RKO (cell line): ENCODE data around the gene MAPKBP1.
"Not testable (repeated sequence)": the region's sequence is repeated elsewhere in the genome, so short reads cannot be mapped to it uniquely, and the experiment has no call there.

ENCODE experiments used
- DNase-seq: peaks from one replicate; pipeline ENCODE4 v3.0.0-alpha.2; 2016; ENCODE audit warnings: low spot score

The MAPKBP1 gene, protein sequence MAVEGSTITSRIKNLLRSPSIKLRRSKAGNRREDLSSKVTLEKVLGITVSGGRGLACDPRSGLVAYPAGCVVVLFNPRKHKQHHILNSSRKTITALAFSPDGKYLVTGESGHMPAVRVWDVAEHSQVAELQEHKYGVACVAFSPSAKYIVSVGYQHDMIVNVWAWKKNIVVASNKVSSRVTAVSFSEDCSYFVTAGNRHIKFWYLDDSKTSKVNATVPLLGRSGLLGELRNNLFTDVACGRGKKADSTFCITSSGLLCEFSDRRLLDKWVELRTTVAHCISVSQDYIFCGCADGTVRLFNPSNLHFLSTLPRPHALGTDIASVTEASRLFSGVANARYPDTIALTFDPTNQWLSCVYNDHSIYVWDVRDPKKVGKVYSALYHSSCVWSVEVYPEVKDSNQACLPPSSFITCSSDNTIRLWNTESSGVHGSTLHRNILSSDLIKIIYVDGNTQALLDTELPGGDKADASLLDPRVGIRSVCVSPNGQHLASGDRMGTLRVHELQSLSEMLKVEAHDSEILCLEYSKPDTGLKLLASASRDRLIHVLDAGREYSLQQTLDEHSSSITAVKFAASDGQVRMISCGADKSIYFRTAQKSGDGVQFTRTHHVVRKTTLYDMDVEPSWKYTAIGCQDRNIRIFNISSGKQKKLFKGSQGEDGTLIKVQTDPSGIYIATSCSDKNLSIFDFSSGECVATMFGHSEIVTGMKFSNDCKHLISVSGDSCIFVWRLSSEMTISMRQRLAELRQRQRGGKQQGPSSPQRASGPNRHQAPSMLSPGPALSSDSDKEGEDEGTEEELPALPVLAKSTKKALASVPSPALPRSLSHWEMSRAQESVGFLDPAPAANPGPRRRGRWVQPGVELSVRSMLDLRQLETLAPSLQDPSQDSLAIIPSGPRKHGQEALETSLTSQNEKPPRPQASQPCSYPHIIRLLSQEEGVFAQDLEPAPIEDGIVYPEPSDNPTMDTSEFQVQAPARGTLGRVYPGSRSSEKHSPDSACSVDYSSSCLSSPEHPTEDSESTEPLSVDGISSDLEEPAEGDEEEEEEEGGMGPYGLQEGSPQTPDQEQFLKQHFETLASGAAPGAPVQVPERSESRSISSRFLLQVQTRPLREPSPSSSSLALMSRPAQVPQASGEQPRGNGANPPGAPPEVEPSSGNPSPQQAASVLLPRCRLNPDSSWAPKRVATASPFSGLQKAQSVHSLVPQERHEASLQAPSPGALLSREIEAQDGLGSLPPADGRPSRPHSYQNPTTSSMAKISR (N-terminal part only)

DNA sequence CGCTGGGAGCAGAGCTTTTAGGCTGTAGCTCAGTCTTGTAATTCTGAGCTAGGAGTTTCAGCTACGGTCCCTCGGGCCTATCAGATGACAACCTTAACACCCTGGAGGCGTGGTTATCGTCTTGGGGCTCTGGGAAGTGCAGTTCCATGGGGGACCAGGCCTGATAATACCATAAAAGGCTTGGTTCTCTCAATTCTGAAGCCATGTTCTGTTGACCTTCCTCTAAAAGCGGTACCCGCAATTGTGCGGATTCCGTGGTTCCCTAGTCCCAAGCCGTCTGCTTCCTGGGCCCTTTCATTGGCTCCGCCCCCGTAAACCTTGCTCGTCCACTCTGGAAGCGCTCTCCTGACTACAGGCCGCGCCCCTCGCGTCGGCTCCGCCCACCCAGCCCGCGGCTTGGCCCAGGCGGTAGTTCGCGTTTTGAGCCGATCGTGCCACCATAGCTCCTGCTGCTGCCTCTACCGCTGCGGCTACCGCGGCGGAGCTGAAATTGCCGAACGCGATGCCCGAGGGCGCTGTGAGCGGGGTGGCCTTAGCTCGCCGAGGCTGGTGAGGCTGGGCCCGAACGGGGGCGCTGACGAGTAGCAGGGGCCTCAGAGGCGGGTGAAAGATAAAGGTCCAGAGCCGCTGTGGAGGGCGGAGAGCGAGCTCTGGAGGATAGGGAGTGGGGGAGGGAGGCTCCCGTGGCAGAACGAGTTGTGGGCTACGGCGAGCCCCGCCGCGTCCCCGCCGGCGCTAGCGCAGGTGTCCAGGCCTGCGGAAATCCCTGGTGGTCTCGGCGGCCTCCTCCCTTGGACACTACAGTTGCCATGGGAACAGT is at the start of gene MAPKBP1:
MAPKBP1 (plus strand) TSS at position 423 of the 820 bp plus-strand sequence. CDS start 792 bp downstream, outside the sequence.
- peak; percentile 98 for DNase-seq

DNA sequence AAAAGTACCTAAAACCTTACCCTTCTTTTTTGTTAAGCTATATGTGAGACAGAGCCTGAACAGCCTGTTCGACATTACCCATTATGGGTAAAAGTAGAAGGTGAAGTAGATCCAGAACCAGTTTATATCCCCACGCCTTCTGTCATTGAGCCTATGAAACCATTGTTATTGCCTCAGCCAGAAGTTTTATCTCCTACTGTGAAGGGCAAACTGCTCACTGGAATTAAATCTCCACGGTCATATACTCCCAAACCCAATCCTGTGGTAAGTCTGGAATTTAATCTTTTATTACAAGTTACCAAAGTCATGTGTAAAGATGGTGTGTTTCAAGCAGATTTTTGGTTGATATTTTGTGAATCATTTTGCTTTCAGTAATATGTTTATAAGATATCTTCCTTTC is 47.1 kb upstream of the MAPKBP1 start:
- DNase-seq = no peak

DNA sequence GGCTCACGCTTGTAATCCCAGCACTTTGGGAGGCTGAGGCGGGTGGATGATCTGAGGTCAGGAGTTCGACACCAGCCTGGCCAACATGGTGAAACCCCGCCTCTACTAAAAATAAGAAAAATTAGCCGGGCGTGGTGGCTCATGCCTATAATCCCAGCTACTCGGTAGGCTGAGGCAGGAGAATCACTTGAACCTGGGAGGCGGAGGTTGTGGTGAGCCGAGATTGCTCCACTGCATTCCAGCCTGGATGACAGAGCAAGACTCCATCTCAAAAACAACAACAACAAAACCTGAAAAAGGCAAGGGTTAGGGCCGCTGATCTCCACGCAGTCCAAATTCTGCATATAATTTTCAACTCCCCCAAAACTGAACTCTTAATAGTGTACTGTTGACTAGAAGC is 46.2 kb upstream of the MAPKBP1 start:
- not testable (repeated sequence) for DNase-seq

DNA sequence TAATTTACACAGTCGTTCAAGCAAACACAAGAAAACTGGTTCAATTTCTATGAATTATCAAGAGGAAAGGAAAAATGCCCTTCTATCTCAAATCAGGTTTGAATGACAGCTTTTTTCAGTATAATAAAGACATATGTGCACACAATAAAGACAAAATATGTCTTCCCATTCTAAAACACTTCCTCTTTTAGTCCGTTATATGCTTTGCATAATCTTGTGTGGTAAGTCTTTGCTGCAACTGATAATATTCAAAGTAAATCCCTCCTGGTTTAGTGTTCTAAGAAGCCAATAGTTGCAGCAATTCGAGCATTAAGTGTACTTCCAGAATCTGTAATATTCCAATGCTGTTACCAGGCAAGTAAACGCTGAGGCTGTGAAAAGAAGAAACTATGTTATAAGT is 43.7 kb upstream of the MAPKBP1 start:
- DNase-seq = no peak

DNA sequence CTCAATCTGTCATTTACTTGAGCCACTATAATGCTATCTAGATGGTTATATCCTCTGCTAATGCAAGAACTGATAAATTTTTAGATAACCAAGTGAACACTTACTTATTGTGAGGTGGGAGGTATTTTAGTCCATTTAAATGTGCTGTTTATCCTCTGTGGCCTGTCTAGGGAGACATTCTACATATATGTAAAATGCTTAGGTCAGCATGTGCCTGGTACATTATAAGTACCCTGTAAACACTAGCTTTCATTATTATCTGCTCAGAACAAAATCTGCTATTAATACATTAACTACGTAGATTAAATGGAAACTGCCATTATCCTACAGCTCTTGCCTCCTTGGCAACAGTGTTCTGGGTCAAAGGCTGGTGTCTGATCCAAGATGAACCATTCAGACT is 41.8 kb upstream of the MAPKBP1 start:
- DNase-seq = no peak

GRCh38 chr15:41734079-41734478 is 40.2 kb upstream of the MAPKBP1 start:
- no peak for DNase-seq

DNA sequence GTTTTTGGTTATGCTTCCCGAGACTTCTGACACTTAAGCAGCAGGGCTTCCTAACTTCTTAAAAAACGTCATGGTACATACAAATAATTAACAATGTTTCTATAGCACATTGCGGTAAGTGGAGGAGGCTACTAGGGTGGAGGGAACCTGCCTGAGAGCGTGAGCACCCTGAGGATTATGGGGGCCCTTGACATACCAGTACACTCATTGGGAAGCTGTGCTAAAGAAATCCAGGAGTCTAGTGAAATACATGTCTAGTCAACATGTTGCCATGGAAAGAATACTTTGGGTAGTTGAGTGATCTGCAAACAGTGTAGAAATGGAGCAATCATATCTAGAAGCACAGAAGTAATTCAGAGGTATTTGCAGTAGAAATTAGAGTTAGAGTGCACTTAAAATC is 39.2 kb upstream of the MAPKBP1 start:
- DNase-seq = no peak

- DNase-seq = not testable (repeated sequence)
Observed at GRCh38 chr15:41735492-41735891, 38.8 kb upstream of the MAPKBP1 start.

GRCh38 chr15:41746802-41747201 is 27.5 kb upstream of the MAPKBP1 start:
- no peak for DNase-seq

GRCh38 chr15:41756198-41756597 is 18.1 kb upstream of the MAPKBP1 start:
- no peak for DNase-seq

DNA sequence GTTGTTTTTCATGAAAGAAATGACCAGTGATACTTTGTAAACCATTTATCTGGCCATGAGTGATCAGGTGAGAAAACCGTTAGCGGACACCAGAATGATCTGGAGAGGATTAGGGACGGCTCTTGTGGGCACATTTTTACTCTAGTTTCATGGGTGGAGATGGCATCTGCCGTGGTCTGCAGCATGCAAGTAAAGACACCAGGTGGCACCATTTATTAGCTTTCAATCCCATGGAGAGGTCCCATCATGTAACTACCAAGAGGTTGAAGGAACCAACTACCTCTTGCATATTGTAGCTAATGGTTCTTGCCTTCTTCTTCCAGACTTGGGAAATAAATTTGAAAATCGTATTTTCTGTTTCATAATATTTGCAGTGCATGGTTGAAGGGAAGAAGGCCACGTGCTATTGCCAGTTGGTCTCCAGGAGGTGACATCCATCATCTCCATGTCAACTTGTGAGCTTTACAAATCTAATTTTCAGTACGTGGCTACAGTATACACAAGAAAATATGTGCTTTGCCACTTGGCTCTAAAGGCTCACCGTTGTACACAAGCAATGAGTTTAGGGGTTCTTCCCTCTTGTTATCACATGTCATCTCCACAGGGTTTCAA is 1.5 kb upstream of the MAPKBP1 start:
- peak; percentile 80 for DNase-seq

GRCh38 chr15:41773332-41773728 is 954 bp upstream of the MAPKBP1 start:
- DNase-seq = no peak

- DNase-seq = no peak
Observed at GRCh38 chr15:41773729-41774061, 589 bp upstream of the MAPKBP1 start.

DNA sequence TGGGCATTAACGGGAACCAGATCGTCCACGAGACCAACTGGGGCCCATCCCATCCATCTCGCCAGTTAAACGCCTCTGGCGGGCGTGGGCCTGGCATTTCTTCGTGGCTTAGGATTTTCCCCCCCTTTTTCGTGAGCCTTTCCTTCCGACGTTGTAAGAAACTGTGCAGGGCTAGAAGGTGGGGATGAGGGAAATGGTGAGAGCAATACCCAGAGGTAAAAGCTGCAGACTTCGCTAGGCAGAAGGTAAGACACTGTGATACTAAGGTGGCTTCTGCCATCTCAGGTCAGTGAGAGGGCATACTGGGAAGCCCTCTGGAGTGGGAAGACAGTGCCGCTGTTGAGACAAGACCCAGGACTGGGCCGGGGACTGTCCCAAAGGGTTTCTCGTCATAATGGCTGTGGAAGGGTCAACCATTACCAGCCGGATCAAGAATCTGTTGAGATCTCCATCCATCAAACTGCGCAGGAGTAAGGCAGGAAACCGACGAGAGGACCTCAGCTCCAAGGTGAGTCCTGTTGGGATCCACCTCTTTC is 666 bp downstream of the MAPKBP1 start:
- DNase-seq = no peak

- DNase-seq = peak; percentile 41
Observed at GRCh38 chr15:41775651-41776050, 1.4 kb downstream of the MAPKBP1 start.

DNA sequence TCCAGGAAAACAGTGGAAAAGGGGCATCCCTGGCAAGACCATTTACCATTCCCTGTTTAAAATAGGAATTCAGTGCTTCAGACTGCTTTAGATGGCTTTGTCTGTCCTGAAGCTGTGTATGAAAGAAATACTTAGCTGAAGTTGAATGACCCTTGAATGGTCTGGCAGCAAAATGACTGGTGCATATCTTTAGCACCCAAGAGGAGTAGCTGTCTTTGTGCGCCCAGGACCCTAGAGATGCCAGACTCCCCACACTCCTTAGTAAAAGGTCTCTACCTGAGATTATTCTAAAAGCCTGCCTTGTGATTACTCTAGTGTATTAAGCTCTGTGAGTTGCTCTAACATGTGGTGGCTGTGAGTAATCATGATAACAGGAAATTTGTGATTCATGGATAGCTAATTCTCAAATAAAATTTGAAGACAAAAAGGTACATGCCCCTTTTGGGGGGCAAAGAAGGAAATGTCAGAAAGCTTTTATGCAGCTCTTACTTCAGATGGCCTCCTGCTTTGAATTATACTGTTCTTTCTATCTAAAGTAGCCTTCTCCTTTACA is 3.2 kb downstream of the MAPKBP1 start:
- DNase-seq = peak; percentile 62

- DNase-seq = no peak
Observed at GRCh38 chr15:41778521-41778920, 4.2 kb downstream of the MAPKBP1 start.

GRCh38 chr15:41779662-41780157 is 5.4 kb downstream of the MAPKBP1 start:
- no peak for DNase-seq

GRCh38 chr15:41780266-41780665 is 6.0 kb downstream of the MAPKBP1 start:
- no peak for DNase-seq

GRCh38 chr15:41780727-41781126 is 6.4 kb downstream of the MAPKBP1 start:
- DNase-seq = no peak
